HEK293 (cell line): Measurements from ENCODE around the gene REEP2.

Source experiments
- CTCF ChIP-seq: fragments of 450-650 bp; formaldehyde crosslinking; IDR thresholded peaks from 2 replicates; pipeline ENCODE4 v1.5.1; 2016; ENCODE audit warnings: missing biosample characterization, missing genetic modification characterization
- PATZ1 ChIP-seq: fragments of 450-650 bp; formaldehyde crosslinking; IDR thresholded peaks from 2 replicates; pipeline ENCODE4 v1.5.1; 2016; ENCODE audit warnings: missing biosample characterization, missing genetic modification characterization
- TCF7L2 ChIP-seq: IDR thresholded peaks from 2 replicates; pipeline ENCODE4 v1.6.1; 2011; ENCODE audit warnings: low read depth, mild to moderate bottlenecking, inconsistent platforms, low read length, moderate library complexity, borderline replicate concordance
- ZBTB8A ChIP-seq: fragments of 450-650 bp; formaldehyde crosslinking; IDR thresholded peaks from 2 replicates; pipeline ENCODE4 v1.5.1; 2016; ENCODE audit warnings: missing biosample characterization, missing genetic modification characterization
- ZNF416 ChIP-seq: fragments of 450-650 bp; formaldehyde crosslinking; IDR thresholded peaks from 2 replicates; pipeline ENCODE4 v1.5.1; 2016; ENCODE audit warnings: missing biosample characterization, missing genetic modification characterization
- ZNF623 ChIP-seq: fragments of 450-650 bp; formaldehyde crosslinking; IDR thresholded peaks from 2 replicates; pipeline ENCODE4 v1.5.1; 2016; ENCODE audit warnings: missing biosample characterization, missing genetic modification characterization

- TF ChIP-seq ZNF416: no peak
- no peak for TF ChIP-seq ZNF623 (tag by site-specific recombination)
- no peak for TF ChIP-seq PATZ1 (tag by site-specific recombination)
- no peak for TF ChIP-seq TCF7L2
- TF ChIP-seq ZBTB8A (tag by site-specific recombination): no peak
- TF ChIP-seq CTCF: no peak
Observed at GRCh38 chr5:138418444-138418843, 20.4 kb upstream of the REEP2 start.
